ENCODE results near the gene ARCN1.

ARCN1 gene

GRCh38 chr11:118631142-118631909 lies 59.1 kb downstream of the ARCN1 start:
- Mint-ChIP-seq H3K36me3 (no peaks in the 10 kb centered on the region), H3K9me3 (no peaks in the 10 kb centered on the region), H3K27ac (no peak overlapping the region), H3K4me3 (no peak overlapping the region), H3K4me1 (peaks cover 8% of the 10 kb centered on the region)
- DNase-seq (ENCODE audit: low spot score in 2 of 2) (no peak), ATAC-seq (no peak)

- DNase-seq (ENCODE audit: low spot score in 2 of 2) (no peak), ATAC-seq (no peak)
- H3K9me3 Mint-ChIP-seq, result no peaks in the 10 kb centered on the region
- H3K27ac Mint-ChIP-seq, result no peak overlapping the region
- no peak overlapping the region for H3K4me3 Mint-ChIP-seq
- peaks cover 8% of the 10 kb centered on the region for H3K4me1 Mint-ChIP-seq
- no peaks in the 10 kb centered on the region for H3K36me3 Mint-ChIP-seq
Measured at GRCh38 chr11:118632577-118633318, 60.5 kb downstream of the ARCN1 start.

GRCh38 chr11:118633319-118633690 lies 61.1 kb downstream of the ARCN1 start:
- DNase-seq (ENCODE audit: low spot score in 2 of 2), result no peak
- no peak for ATAC-seq
- H3K36me3 Mint-ChIP-seq, result no peaks in the 10 kb centered on the region
- no peak overlapping the region for H3K27ac Mint-ChIP-seq
- H3K4me3 Mint-ChIP-seq, result no peak overlapping the region
- no peaks in the 10 kb centered on the region for H3K9me3 Mint-ChIP-seq
- H3K4me1 Mint-ChIP-seq, result peaks cover 8% of the 10 kb centered on the region

GRCh38 chr11:118633979-118634378 lies 61.8 kb downstream of the ARCN1 start:
- DNase-seq (ENCODE audit: low spot score in 2 of 2), result no peak
- Mint-ChIP-seq H3K27ac (no peak overlapping the region), H3K4me3 (no peak overlapping the region), H3K36me3 (no peaks in the 10 kb centered on the region), H3K4me1 (peaks cover 8% of the 10 kb centered on the region), H3K9me3 (no peaks in the 10 kb centered on the region)
- ATAC-seq, result no peak

GRCh38 chr11:118634431-118635236 lies 62.4 kb downstream of the ARCN1 start:
- DNase-seq (ENCODE audit: low spot score in 2 of 2) (no peak), ATAC-seq (no peak)
- H3K36me3 Mint-ChIP-seq, result no peaks in the 10 kb centered on the region
- no peaks in the 10 kb centered on the region for H3K9me3 Mint-ChIP-seq
- H3K4me1 Mint-ChIP-seq, result peaks cover 8% of the 10 kb centered on the region
- no peak overlapping the region for H3K27ac Mint-ChIP-seq
- no peak overlapping the region for H3K4me3 Mint-ChIP-seq

- DNase-seq (ENCODE audit: low spot score in 2 of 2) (no peak), ATAC-seq (no peak)
- no peaks in the 10 kb centered on the region for H3K36me3 Mint-ChIP-seq
- no peaks in the 10 kb centered on the region for H3K9me3 Mint-ChIP-seq
- no peak overlapping the region for H3K27ac Mint-ChIP-seq
- peaks cover 8% of the 10 kb centered on the region for H3K4me1 Mint-ChIP-seq
- no peak overlapping the region for H3K4me3 Mint-ChIP-seq
Measured at GRCh38 chr11:118635237-118635591, 63.0 kb downstream of the ARCN1 start.

GRCh38 chr11:118635642-118636041 lies 63.4 kb downstream of the ARCN1 start:
- DNase-seq (ENCODE audit: low spot score in 2 of 2) (no peak), ATAC-seq (no peak)
- no peak overlapping the region for H3K4me3 Mint-ChIP-seq
- H3K4me1 Mint-ChIP-seq, result peaks cover 8% of the 10 kb centered on the region
- H3K9me3 Mint-ChIP-seq, result no peaks in the 10 kb centered on the region
- H3K27ac Mint-ChIP-seq, result no peak overlapping the region
- H3K36me3 Mint-ChIP-seq, result no peaks in the 10 kb centered on the region

GRCh38 chr11:118636569-118637290 lies 64.5 kb downstream of the ARCN1 start:
- no peaks in the 10 kb centered on the region for H3K9me3 Mint-ChIP-seq
- no peak for DNase-seq (ENCODE audit: low spot score in 2 of 2)

GRCh38 chr11:118638726-118639125 lies 66.5 kb downstream of the ARCN1 start:
- H3K27ac Mint-ChIP-seq, result no peak overlapping the region
- ATAC-seq (no peak), DNase-seq (ENCODE audit: low spot score in 2 of 2) (no peak)
- no peaks in the 10 kb centered on the region for H3K9me3 Mint-ChIP-seq
- H3K4me1 Mint-ChIP-seq, result peaks cover 8% of the 10 kb centered on the region
- no peak overlapping the region for H3K4me3 Mint-ChIP-seq
- H3K36me3 Mint-ChIP-seq, result no peaks in the 10 kb centered on the region

More at GRCh38 chr11:118636569-118637290, 64.5 kb downstream of the ARCN1 start:
- Mint-ChIP-seq H3K4me1 (peaks cover 8% of the 10 kb centered on the region), H3K4me3 (no peak overlapping the region), H3K36me3 (no peaks in the 10 kb centered on the region), H3K27ac (no peak overlapping the region)
- ATAC-seq, result no peak

- H3K36me3 Mint-ChIP-seq, result no peaks in the 10 kb centered on the region
- no peak for DNase-seq (ENCODE audit: low spot score in 2 of 2)
- H3K4me3 Mint-ChIP-seq, result no peak overlapping the region
- no peak overlapping the region for H3K27ac Mint-ChIP-seq
- H3K9me3 Mint-ChIP-seq, result no peaks in the 10 kb centered on the region
- H3K4me1 Mint-ChIP-seq, result no peaks in the 10 kb centered on the region
- no peak for ATAC-seq
Measured at GRCh38 chr11:118639899-118640298, 67.7 kb downstream of the ARCN1 start.

- DNase-seq (ENCODE audit: low spot score in 2 of 2) (no peak), ATAC-seq (no peak)
- no peaks in the 10 kb centered on the region for H3K9me3 Mint-ChIP-seq
- no peak overlapping the region for H3K27ac Mint-ChIP-seq
- no peaks in the 10 kb centered on the region for H3K36me3 Mint-ChIP-seq
- no peaks in the 10 kb centered on the region for H3K4me1 Mint-ChIP-seq
- H3K4me3 Mint-ChIP-seq, result no peak overlapping the region
Measured at GRCh38 chr11:118640332-118641154, 68.3 kb downstream of the ARCN1 start.

GRCh38 chr11:118641397-118642019 lies 69.3 kb downstream of the ARCN1 start:
- Mint-ChIP-seq H3K4me3 (no peak overlapping the region), H3K36me3 (peaks cover 5% of the 10 kb centered on the region), H3K27ac (no peak overlapping the region), H3K9me3 (no peaks in the 10 kb centered on the region), H3K4me1 (no peaks in the 10 kb centered on the region)
- no peak for DNase-seq (ENCODE audit: low spot score in 2 of 2)
- no peak for ATAC-seq

GRCh38 chr11:118643142-118643994 lies 71.2 kb downstream of the ARCN1 start:
- Mint-ChIP-seq H3K27ac (no peak overlapping the region), H3K36me3 (peaks cover 5% of the 10 kb centered on the region), H3K9me3 (no peaks in the 10 kb centered on the region), H3K4me3 (no peak overlapping the region), H3K4me1 (no peaks in the 10 kb centered on the region)
- ATAC-seq (no peak), DNase-seq (ENCODE audit: low spot score in 2 of 2) (no peak)

Measured in stimulated activated effector memory CD8-positive, alpha-beta T cell treated with anti-CD3 and anti-CD28 coated beads, Interleukin-12 subunit alpha, Interleukin-12 subunit beta, amount 100 ng/mL, for 72 hours (primary cell).